HG03135 (cell line): ENCODE measurements around the gene ACAA1.
"Not testable (repeated sequence)": the region's sequence is repeated elsewhere in the genome, so short reads cannot be mapped to it uniquely, and the experiment has no call there.

Source experiments
- ATAC-seq: cut with Tn5 transposase; IDR thresholded peaks from one replicate; pipeline ENCODE4 v1.9.1; 2021; ENCODE audit warnings: mild to moderate bottlenecking, moderate library complexity; ENCODE audit not compliant: unreplicated experiment

The ACAA1 gene

GRCh38 chr3:38137615-38138348 is 855 bp upstream of the ACAA1 start:
- no peak for ATAC-seq

- no peak for ATAC-seq
Observed at GRCh38 chr3:38136393-38136776, 542 bp downstream of the ACAA1 start.

DNA sequence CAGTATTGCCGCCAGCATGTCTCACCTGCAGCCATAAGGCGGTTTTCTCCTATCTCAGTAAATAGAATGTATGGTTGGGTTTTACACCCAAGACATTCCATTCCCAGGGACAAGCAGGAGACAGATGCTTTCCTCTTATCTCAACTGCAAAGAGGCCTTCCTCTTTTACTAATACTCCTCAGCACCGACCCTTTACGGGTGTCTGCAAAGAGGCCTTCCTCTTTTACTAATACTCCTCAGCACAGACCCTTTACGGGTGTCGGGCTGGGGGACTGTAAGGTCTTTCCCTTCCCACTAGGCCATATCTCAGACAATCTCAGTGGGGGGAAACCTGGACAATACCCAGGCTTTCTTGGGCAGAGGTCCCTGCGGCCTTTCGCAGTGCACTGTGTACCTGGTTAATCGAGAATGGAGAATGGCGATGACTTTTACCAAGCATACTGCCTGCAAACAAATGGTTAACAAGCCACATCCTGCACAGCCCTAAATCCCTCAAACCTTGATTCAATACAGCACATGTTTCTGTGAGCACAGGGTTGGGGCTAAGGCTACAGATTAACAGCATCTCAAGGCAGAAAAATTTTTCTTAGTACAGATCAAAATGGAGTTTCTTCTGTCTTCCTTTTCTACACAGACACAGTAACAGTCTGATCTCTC is 1.2 kb downstream of the ACAA1 start:
- not testable (repeated sequence) for ATAC-seq

- not testable (repeated sequence) for ATAC-seq
Observed at GRCh38 chr3:38134517-38135143, 2.3 kb downstream of the ACAA1 start.

GRCh38 chr3:38133557-38134405 is 3.1 kb downstream of the ACAA1 start:
- ATAC-seq, result no peak

DNA sequence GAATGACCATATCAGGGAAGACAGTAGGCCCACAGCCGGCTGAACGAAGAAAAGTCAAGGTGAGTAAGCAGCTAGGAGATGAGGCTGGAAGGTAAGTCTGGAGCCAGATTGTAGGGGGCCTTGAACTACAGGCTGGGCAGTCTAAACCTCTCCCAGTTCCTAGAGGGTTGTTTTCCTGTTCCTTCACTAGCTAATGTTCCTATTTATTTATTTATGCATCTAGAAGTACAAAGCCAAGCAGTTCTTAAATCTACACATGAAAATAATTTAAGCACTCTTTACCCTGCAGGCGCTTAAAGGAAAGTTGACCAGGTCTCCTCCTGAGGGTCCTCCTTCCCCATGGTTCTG is 3.7 kb downstream of the ACAA1 start:
- ATAC-seq, result no peak

- no peak for ATAC-seq
Observed at GRCh38 chr3:38131621-38132369, 5.1 kb downstream of the ACAA1 start.

DNA sequence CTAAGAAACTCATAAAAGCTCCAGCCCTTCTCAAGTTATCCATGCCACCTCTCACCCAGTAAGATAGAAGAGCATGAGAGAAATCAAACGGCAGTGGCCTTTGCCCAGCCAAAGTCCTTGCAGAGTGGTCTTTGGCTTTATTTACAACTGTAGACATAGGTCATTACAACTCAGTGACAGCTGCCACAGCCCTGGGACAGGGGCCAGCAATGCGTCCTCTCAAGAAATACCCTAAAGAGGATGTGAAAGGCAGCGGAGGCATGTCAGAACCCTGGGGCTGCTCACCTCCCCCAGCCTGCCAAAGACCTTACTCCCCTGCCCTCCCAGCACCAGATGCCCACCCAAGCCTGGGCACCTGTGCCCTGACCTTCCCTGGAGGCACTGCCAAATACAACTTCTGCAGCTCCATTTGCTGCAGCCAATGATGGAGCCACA is 6.3 kb downstream of the ACAA1 start:
- no peak for ATAC-seq

DNA sequence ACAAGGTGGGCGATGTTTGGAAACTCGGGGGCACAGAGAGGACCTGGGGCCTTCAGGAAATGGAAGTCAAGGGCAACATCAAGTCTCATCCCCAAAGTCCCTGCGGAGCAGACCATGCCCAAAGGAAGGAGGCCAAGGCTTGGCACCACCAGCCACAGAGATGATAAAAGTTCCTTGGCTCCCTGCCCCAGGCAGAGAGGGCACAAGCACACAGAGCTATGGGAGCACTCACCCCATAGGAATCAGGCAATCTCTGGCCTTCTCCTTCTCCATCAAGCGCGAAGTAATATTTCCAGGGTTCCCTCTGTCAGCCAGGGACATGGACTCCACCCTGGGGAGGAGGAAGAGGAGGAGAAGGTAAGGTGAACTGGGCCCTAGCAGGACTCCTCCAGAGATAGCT is 7.9 kb downstream of the ACAA1 start:
- ATAC-seq, result no peak

- ATAC-seq, result no peak
Observed at GRCh38 chr3:38128303-38128655, 8.6 kb downstream of the ACAA1 start.

DNA sequence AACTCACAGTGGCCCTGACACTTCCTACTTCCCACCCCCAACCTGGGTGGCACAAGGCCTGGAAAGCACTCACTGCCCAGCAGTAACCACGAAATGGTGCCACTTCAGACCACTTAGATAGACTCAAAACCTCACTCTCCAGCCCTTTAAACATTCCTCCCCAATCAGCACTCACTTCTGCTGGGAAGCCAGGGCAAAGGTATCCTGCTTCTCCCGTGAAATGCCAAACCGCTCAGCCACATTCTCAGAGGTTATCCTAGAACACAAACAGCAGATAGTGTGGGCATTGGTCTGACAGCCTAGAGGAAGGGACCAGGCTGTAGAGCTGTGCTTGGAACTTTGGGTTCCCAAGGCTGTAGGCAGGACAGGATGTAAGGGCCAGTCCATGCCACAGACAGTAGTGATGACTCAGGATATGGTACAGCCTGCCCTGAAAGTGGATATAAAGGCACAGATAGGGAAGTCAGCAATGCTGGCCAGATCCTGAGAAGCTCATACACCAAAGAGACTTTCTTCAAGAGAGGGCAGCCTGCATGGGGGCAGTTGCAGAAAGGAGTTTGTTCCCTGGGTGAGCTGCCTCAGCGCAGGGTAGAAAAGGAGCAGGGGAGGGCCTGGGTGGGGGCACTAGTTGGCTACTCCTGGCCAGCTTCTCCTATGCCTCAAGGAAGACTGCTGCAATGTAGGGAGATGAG is 9.2 kb downstream of the ACAA1 start:
- no peak for ATAC-seq

DNA sequence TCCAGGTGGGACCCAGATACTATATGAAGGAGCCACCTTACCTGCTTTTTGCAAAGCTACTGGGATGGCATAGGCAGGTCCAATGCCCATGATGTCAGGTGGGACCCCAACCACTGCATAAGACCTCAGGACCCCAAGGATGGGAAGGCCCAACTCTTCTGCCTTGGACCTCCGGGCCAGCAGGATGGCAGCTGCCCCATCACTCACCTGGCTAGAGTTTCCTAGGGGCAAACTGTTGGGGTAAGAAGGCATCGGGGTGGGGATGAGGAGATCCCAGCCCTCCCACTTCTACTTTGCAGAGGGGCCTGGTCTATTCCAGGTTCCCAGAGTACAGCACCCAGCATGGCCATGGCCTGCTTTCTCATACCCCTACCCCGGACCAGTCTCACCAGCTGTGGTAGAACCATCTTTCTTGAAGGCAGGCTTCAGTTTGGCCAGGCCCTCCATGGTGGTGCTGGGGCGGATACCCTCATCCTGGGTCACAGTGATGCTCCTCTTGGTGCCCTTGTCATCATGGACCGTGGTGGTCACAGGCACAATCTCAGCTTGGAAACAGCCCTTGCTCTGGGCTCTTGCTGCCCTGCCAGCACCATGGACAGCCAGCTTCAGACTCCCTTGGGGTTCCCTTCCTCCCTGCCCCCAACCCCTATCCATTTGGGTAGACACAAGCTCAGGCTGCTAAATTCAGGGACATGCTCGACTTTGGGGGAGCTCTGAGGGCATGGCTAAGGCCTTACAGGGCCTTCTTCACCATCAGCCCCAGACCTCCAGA is 10.6 kb downstream of the ACAA1 start:
- ATAC-seq, result no peak

- no peak for ATAC-seq
Observed at GRCh38 chr3:38125305-38126120, 11.4 kb downstream of the ACAA1 start.

GRCh38 chr3:38124324-38125122 is 12.4 kb downstream of the ACAA1 start:
- no peak for ATAC-seq

GRCh38 chr3:38122712-38123290 is 14.1 kb downstream of the ACAA1 start:
- no peak for ATAC-seq

- no peak for ATAC-seq
Observed at GRCh38 chr3:38121832-38122461, 15.0 kb downstream of the ACAA1 start.

GRCh38 chr3:38121451-38121831 is 15.5 kb downstream of the ACAA1 start:
- ATAC-seq, result no peak
